Measurements from ENCODE around the gene ACOT6. TPM values are rescaled to one million over a fixed set of nuclear protein-coding genes. Genes with fewer than 3 reads are reported as not detected.

Gene ACOT6
- total and polyA plus RNA-seq, 9 of the 15 experiments (the other 6 are each of a cell fraction or from before 2014, with no cell fraction given): not detected

GRCh38 chr14:73588695-73589094, 23.6 kb upstream of the ACOT6 start:
- Histone ChIP-seq H3K27me3 (ENCODE audit: control insufficient read depth in 2 of 2, insufficient read depth in 2 of 2, low read length in 2 of 2) (no peaks in the 10 kb centered on the region), H3K36me3 (ENCODE audit: control insufficient read depth, insufficient read depth, low read length) (no peaks in the 10 kb centered on the region), H3K4me3 (no peak overlapping the region), H4K20me1 (replicated peaks; ENCODE audit: control insufficient read depth, insufficient read depth, low read length) (no peaks in the 10 kb centered on the region), H3K9me3 (replicated peaks; ENCODE audit: control insufficient read depth, insufficient read depth, low read depth, low read length) (no peaks in the 10 kb centered on the region), H3K9ac (ENCODE audit: insufficient read depth in 1 of 2, low read depth in 2 of 2, low read length in 2 of 2) (no peak overlapping the region), H3K9me1 (ENCODE audit: control insufficient read depth, insufficient read depth, low read length) (no peaks in the 10 kb centered on the region), H3K79me2 (ENCODE audit: control insufficient read depth, insufficient read depth, low read length) (no peaks in the 10 kb centered on the region), H3K27ac (ENCODE audit: extremely low read depth, low read depth, low read length) (no peak overlapping the region), H3K4me2 (ENCODE audit: insufficient read depth, low read length) (no peak overlapping the region), H2AFZ (ENCODE audit: low read depth, low read length) (no peak overlapping the region), H3K4me1 (replicated peaks in 1 of 2; ENCODE audit: control insufficient read depth in 2 of 2, insufficient read depth in 2 of 2, low read length in 2 of 2) (no peaks in the 10 kb centered on the region; a peak in 2 of 5 replicates)
- intact Hi-C loops (cut with micrococcal nuclease) (no loop called here), in situ Hi-C loops (cut with MboI) (no loop called here)
- BruUV-seq (replicated peaks): no TSS peak
- TF ChIP-seq HDAC1 (IDR thresholded peaks at IDR 0.05) (no peak), HSF4 (CRISPR knock-in tag; IDR thresholded peaks at IDR 0.05; ENCODE audit: borderline replicate concordance) (no peak), POLR3A (IDR thresholded peaks at IDR 0.05; ENCODE audit: borderline replicate concordance, extremely low read depth, insufficient read depth, insufficient read length) (peak; percentile 48)
- ChIA-PET POLR2A (no interaction called here), CTCF (ENCODE audit: low intra/inter-chr PET ratio) (no interaction called here)
- DNase-seq (ENCODE audit: extremely low read depth in 1 of 4, low spot score in 3 of 4) (no peak), FAIRE-seq (no peak), ATAC-seq (no peak)
- 20% methylated on average over 1 of the region's 1 CpG for WGBS (ENCODE audit: insufficient coverage, low coverage, missing lambda C conversion rate)

- Histone ChIP-seq H3K36me3 (ENCODE audit: control insufficient read depth, insufficient read depth, low read length) (no peaks in the 10 kb centered on the region), H2AFZ (ENCODE audit: low read depth, low read length) (no peak overlapping the region), H3K27ac (ENCODE audit: extremely low read depth, low read depth, low read length) (no peak overlapping the region), H3K27me3 (ENCODE audit: control insufficient read depth in 2 of 2, insufficient read depth in 2 of 2, low read length in 2 of 2) (no peaks in the 10 kb centered on the region), H3K4me3 (no peak overlapping the region), H3K9me1 (ENCODE audit: control insufficient read depth, insufficient read depth, low read length) (no peaks in the 10 kb centered on the region), H3K9me3 (replicated peaks; ENCODE audit: control insufficient read depth, insufficient read depth, low read depth, low read length) (no peaks in the 10 kb centered on the region), H3K4me2 (ENCODE audit: insufficient read depth, low read length) (no peak overlapping the region), H3K9ac (ENCODE audit: insufficient read depth in 1 of 2, low read depth in 2 of 2, low read length in 2 of 2) (no peak overlapping the region), H3K79me2 (ENCODE audit: control insufficient read depth, insufficient read depth, low read length) (no peaks in the 10 kb centered on the region), H4K20me1 (replicated peaks; ENCODE audit: control insufficient read depth, insufficient read depth, low read length) (no peaks in the 10 kb centered on the region), H3K4me1 (replicated peaks in 1 of 2; ENCODE audit: control insufficient read depth in 2 of 2, insufficient read depth in 2 of 2, low read length in 2 of 2) (no peaks in the 10 kb centered on the region; a peak in 2 of 5 replicates)
- DNase-seq (ENCODE audit: extremely low read depth in 1 of 4, low spot score in 3 of 4) (no peak), FAIRE-seq (no peak), ATAC-seq (no peak)
- 12% methylated on average over 2 of the region's 4 CpGs for WGBS (ENCODE audit: insufficient coverage, low coverage, missing lambda C conversion rate)
- BruUV-seq (replicated peaks): no TSS peak
- in situ Hi-C loops (cut with MboI): no loop called here
- CTCF ChIA-PET (ENCODE audit: low intra/inter-chr PET ratio): no interaction called here
- POLR2A ChIA-PET: interaction anchor here (0.6 kb wide), 1 partner anchor 62 kb away, joined by 4 read pairs; no protein-coding TSS in a partner anchor
- intact Hi-C loops (cut with micrococcal nuclease): no loop called here
- TF ChIP-seq RBM17 (IDR thresholded peaks at IDR 0.05; ENCODE audit: borderline replicate concordance, low read depth, low read length) (no peak), NONO (IDR thresholded peaks at IDR 0.05; ENCODE audit: low read depth in 2 of 2, low read length in 1 of 2) (no peak), HNRNPLL (IDR thresholded peaks at IDR 0.05; ENCODE audit: low read depth, low read length, poor library complexity, severe bottlenecking) (no peak), HEY1 (CRISPR knock-in tag; IDR thresholded peaks at IDR 0.05; ENCODE audit: borderline replicate concordance) (no peak), SMARCA4 (IDR thresholded peaks at IDR 0.05) (no peak), ZNF696 (CRISPR knock-in tag; conservative IDR thresholded peaks at IDR 0.05) (no peak), CBFB (CRISPR knock-in tag; IDR thresholded peaks at IDR 0.05) (no peak), ZNF3 (CRISPR knock-in tag; IDR thresholded peaks at IDR 0.05) (no peak), ZKSCAN1 (IDR thresholded peaks at IDR 0.05; ENCODE audit: low read depth, low read length) (no peak), CBX3 (IDR thresholded peaks at IDR 0.05; ENCODE audit: borderline replicate concordance in 1 of 2, low read length in 2 of 2) (no peak), NCOA4 (IDR thresholded peaks at IDR 0.05; ENCODE audit: partially characterized antibody) (no peak), KHSRP (IDR thresholded peaks at IDR 0.05) (no peak), MIER1 (IDR thresholded peaks at IDR 0.05; ENCODE audit: low read depth) (no peak)
These were observed 23.2 kb upstream of the ACOT6 start for GRCh38 chr14:73589116-73589515.
